ENCODE results near the gene OGFOD3. TPM values are rescaled to one million over a fixed set of nuclear protein-coding genes. Genes with fewer than 3 reads are reported as not detected.
A peak's percentile ranks its signal among the peaks of the same experiment; 100 is the strongest.

The OGFOD3 gene
- total and polyA plus RNA-seq, 2 experiments from 2014 or later: 25.7 to 30.5 TPM

DNA sequence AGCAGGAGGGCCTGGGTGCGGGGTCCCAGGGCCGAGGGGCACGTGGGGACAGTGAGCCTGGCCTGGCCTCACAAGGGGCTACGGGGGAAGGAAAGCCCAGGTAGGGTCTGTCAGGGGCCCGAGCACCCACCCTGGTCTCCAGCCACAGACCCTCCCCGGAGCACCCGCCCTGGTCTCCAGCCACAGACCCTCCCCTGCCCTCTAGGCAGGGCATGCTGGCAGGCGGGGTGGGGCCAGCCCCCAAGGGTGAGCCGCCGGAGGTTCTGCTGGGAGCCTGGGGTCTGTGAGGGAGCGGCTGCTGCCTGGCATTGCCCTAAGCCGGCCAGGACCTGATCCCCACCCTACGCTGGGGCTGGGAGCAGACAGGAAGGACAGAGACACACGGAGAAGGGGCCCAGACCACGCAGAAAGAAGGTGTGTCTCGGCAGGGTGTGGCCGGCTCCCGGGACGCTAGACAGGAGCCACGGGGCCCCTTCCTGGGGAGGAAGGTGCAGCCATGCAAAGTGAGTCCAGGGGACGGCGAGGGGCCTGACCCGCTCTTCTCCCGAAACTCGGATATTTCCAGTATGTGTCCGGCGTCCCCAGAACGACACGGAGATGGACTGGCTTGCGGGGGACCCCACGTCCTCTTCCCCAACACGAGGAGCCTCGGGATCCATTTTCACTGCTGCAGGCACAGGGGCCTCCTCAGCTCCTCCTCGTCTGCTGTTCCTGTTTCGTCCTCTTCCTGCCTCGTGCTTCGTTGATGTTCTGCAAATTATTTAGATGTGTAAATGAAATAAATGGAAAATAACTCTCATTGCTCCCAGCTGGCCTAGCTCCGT is 31.3 kb downstream of the OGFOD3 start:
- Histone ChIP-seq H3K36me3 (replicated peaks; ENCODE audit: insufficient read depth, low read depth) (no peaks in the 10 kb centered on the region), H3K9me3 (ENCODE audit: low read depth) (no peaks in the 10 kb centered on the region), H3K9me2 (replicated peaks; ENCODE audit: insufficient read depth) (no peaks in the 10 kb centered on the region), H2AFZ (no peak overlapping the region), H3K4me3 (no peak overlapping the region), H4K20me1 (ENCODE audit: insufficient read depth, poor library complexity, severe bottlenecking) (no peaks in the 10 kb centered on the region), H3K4me1 (ENCODE audit: insufficient read depth) (peaks cover 14% of the 10 kb centered on the region), H3K27ac (peak overlapping the region; percentile 83), H3K4me2 (peak overlapping the region; percentile 62), H3K27me3 (no peaks in the 10 kb centered on the region), H3K79me2 (no peaks in the 10 kb centered on the region)
- WGBS (ENCODE audit: low lambda C conversion rate, missing lambda C conversion rate): 80% methylated on average over 32 of the region's 38 CpGs
- no peak for TF ChIP-seq EZH2phosphoT487 (IDR thresholded peaks at IDR 0.05; ENCODE audit: low read depth, severe bottlenecking, unreplicated experiment)
- no peak for TF ChIP-seq EZH2 (IDR thresholded peaks at IDR 0.05; ENCODE audit: borderline replicate concordance)
- TF ChIP-seq, protein P1, sequence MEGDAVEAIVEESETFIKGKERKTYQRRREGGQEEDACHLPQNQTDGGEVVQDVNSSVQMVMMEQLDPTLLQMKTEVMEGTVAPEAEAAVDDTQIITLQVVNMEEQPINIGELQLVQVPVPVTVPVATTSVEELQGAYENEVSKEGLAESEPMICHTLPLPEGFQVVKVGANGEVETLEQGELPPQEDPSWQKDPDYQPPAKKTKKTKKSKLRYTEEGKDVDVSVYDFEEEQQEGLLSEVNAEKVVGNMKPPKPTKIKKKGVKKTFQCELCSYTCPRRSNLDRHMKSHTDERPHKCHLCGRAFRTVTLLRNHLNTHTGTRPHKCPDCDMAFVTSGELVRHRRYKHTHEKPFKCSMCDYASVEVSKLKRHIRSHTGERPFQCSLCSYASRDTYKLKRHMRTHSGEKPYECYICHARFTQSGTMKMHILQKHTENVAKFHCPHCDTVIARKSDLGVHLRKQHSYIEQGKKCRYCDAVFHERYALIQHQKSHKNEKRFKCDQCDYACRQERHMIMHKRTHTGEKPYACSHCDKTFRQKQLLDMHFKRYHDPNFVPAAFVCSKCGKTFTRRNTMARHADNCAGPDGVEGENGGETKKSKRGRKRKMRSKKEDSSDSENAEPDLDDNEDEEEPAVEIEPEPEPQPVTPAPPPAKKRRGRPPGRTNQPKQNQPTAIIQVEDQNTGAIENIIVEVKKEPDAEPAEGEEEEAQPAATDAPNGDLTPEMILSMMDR (IDR thresholded peaks at IDR 0.05; ENCODE audit: poor library complexity): no peak
- no peak for DNase-seq (ENCODE audit: low spot score)

DNA sequence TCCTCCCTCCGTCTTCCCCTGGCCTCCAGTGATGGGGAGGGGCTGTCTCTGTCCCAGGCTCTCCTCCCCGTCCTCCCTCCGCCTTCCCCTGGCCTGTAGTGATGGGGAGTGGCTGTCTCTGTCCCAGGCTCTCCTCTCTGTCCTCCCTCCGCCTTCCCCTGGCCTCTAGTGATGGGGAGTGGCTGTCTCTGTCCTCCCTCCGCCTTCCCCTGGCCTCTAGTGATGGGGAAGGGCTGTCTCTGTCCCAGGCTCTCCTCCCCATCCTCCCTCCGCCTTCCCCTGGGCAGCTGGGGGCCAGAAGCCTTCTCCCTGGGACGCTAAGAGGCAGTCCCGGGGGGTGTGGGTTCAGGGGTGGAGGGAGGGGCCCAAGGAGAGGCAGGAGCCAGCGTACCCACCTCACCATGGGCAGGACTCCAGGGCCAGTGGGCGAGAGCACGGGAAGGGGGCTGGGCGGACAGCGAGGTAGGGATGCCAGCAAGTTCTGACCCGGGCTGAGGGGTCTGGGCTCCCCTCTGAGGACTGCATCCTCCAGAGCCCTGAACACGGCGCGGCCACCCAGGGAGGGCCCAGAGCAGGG is 32.0 kb downstream of the OGFOD3 start:
- H3K79me2 ChIP-seq: no peaks in the 10 kb centered on the region
- DNase-seq (ENCODE audit: low spot score): no peak
- no peak overlapping the region for H2AFZ ChIP-seq
- no peak overlapping the region for H3K4me3 ChIP-seq
- 69% methylated on average over 12 of the region's 17 CpGs for whole genome bisulfite sequencing (ENCODE audit: low lambda C conversion rate, missing lambda C conversion rate)
- no peaks in the 10 kb centered on the region for H3K9me3 ChIP-seq (ENCODE audit: low read depth)
- H3K27me3 ChIP-seq: no peaks in the 10 kb centered on the region
- TF ChIP-seq EZH2phosphoT487 (IDR thresholded peaks at IDR 0.05; ENCODE audit: low read depth, severe bottlenecking, unreplicated experiment) (no peak), EZH2 (IDR thresholded peaks at IDR 0.05; ENCODE audit: borderline replicate concordance) (no peak)
- TF ChIP-seq, protein P1 (IDR thresholded peaks at IDR 0.05; ENCODE audit: poor library complexity): no peak
- no peaks in the 10 kb centered on the region for H3K36me3 ChIP-seq (replicated peaks; ENCODE audit: insufficient read depth, low read depth)
- no peaks in the 10 kb centered on the region for H4K20me1 ChIP-seq (ENCODE audit: insufficient read depth, poor library complexity, severe bottlenecking)
- no peaks in the 10 kb centered on the region for H3K9me2 ChIP-seq (replicated peaks; ENCODE audit: insufficient read depth)
- peak overlapping the region; percentile 62 for H3K4me2 ChIP-seq
- H3K4me1 ChIP-seq (ENCODE audit: insufficient read depth): peaks cover 14% of the 10 kb centered on the region
- peak overlapping the region; percentile 83 for H3K27ac ChIP-seq

DNA sequence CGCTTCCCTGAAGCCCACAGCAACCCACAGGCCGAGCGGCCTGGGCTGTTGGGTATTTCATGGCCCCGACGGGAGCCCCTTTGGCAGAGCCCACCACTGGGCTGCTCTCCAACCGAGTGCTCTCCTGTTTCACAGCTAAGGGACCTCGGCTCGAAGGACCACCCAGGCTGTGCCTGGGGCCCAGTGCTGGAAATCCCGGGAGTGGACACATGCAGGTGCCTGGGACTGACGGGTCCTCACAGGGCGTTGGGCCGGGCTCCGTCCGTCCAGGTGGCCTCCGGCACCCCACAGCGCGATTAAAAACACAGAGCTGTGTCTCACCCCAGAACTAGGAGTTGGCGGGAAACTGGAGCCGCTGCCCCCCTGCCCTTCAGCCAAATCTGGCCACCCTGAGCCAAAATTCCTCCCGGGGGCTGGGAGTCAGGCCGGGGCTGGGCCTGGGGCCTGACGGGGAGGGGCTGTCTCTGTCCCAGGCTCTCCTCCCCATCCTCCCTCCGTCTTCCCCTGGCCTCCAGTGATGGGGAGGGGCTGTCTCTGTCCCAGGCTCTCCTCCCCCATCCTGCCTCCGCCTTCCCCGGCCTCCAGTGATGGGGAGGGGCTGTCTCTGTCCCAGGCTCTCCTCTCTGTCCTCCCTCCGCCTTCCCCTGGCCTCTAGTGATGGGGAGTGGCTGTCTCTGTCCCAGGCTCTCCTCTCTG is 32.7 kb downstream of the OGFOD3 start:
- peak; percentile 58 for DNase-seq (ENCODE audit: low spot score)
- 53% methylated on average over 19 of the region's 26 CpGs for WGBS (ENCODE audit: low lambda C conversion rate, missing lambda C conversion rate)
- H2AFZ ChIP-seq: no peak overlapping the region
- H3K27ac ChIP-seq: peak overlapping the region; percentile 83
- no peaks in the 10 kb centered on the region for H3K36me3 ChIP-seq (replicated peaks; ENCODE audit: insufficient read depth, low read depth)
- no peaks in the 10 kb centered on the region for H3K9me2 ChIP-seq (replicated peaks; ENCODE audit: insufficient read depth)
- no peak overlapping the region for H3K4me3 ChIP-seq
- peaks cover 14% of the 10 kb centered on the region for H3K4me1 ChIP-seq (ENCODE audit: insufficient read depth)
- no peaks in the 10 kb centered on the region for H3K9me3 ChIP-seq (ENCODE audit: low read depth)
- H3K4me2 ChIP-seq: peak overlapping the region; percentile 42
- no peaks in the 10 kb centered on the region for H3K27me3 ChIP-seq
- TF ChIP-seq EZH2 (IDR thresholded peaks at IDR 0.05; ENCODE audit: borderline replicate concordance): no peak
- no peak for TF ChIP-seq EZH2phosphoT487 (IDR thresholded peaks at IDR 0.05; ENCODE audit: low read depth, severe bottlenecking, unreplicated experiment)
- TF ChIP-seq, protein P1 (IDR thresholded peaks at IDR 0.05; ENCODE audit: poor library complexity): no peak
- no peaks in the 10 kb centered on the region for H3K79me2 ChIP-seq
- no peaks in the 10 kb centered on the region for H4K20me1 ChIP-seq (ENCODE audit: insufficient read depth, poor library complexity, severe bottlenecking)

All from hepatocyte (in vitro differentiated cells).